ENCODE results near the gene CDON. TPM values are rescaled to one million over a fixed set of nuclear protein-coding genes. Genes with fewer than 3 reads are reported as not detected.

Gene CDON
- total and polyA plus RNA-seq, 4 donors, result 1.5 to 25.6 (median 9.9) TPM

DNA sequence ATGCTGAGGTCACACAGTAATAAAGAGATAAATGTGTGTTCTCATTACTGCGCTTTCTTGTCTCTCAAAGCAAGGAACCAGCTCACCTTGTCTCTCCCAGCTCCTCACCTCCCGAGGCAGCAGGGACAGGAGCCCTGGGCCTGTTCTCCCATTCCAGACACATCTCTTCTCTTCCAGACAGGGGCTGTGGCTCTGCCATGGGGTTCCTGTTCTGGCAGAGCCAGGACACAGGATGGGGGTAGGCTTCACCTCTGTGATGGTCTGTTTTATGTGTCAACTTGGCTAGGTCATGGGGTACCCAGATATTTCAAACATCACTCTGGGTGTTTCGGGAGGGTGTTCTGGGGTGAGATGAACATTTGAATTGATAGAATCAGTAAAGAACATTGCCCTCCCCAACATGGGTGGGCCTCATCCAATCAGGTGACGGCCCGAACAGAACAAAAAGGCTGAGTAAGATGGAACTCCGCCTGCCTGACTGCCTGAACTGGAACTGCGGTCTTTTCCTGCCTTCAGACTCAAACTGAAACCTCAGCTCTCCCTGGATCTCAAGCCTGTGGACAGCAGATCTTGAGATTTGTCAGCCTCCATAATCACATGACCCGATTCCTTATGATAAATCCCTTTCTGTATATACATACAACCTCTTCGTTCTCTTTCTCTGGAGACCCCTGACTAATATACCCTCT, 118.9 kb downstream of the CDON start:
- no peaks in the 10 kb centered on the region for H3K9me3 ChIP-seq (ENCODE audit: control insufficient read depth in 4 of 4, insufficient read depth in 3 of 4, low read length in 3 of 4)
- H3K4me3 ChIP-seq, result no peak overlapping the region
- 84 to 90% methylated on average over 9 of the region's 9 CpGs for WGBS, 2 donors
- no peak overlapping the region for H3K27ac ChIP-seq (ENCODE audit: low read depth in 1 of 2, low read length in 1 of 2)
- H3K4me1 ChIP-seq (ENCODE audit: control insufficient read depth in 5 of 5, insufficient read depth in 5 of 5, low read length in 5 of 5), result no peaks in the 10 kb centered on the region
- DNase-seq (no peak), ATAC-seq (ENCODE audit: insufficient read depth, low FRiP score) (no peak)
- H3K36me3 ChIP-seq (ENCODE audit: control insufficient read depth in 4 of 4, insufficient read depth in 4 of 4, low read length in 4 of 4), result no peaks in the 10 kb centered on the region
- H3K9ac ChIP-seq (ENCODE audit: insufficient read depth in 1 of 2, low read length in 2 of 2), result no peak overlapping the region
- H3K27me3 ChIP-seq (ENCODE audit: control insufficient read depth in 3 of 3, insufficient read depth in 3 of 3, low read length in 2 of 3), result peaks cover 0 to 8% (median 0%) of the 10 kb centered on the region in 3 donors
- TF ChIP-seq, protein P1, sequence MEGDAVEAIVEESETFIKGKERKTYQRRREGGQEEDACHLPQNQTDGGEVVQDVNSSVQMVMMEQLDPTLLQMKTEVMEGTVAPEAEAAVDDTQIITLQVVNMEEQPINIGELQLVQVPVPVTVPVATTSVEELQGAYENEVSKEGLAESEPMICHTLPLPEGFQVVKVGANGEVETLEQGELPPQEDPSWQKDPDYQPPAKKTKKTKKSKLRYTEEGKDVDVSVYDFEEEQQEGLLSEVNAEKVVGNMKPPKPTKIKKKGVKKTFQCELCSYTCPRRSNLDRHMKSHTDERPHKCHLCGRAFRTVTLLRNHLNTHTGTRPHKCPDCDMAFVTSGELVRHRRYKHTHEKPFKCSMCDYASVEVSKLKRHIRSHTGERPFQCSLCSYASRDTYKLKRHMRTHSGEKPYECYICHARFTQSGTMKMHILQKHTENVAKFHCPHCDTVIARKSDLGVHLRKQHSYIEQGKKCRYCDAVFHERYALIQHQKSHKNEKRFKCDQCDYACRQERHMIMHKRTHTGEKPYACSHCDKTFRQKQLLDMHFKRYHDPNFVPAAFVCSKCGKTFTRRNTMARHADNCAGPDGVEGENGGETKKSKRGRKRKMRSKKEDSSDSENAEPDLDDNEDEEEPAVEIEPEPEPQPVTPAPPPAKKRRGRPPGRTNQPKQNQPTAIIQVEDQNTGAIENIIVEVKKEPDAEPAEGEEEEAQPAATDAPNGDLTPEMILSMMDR (IDR thresholded peaks at IDR 0.05; ENCODE audit: control extremely low read depth, extremely low read depth), result no peak

GRCh38 chr11:125942771-125943428, 119.8 kb downstream of the CDON start:
- no peak overlapping the region for H3K4me3 ChIP-seq
- no peaks in the 10 kb centered on the region for H3K36me3 ChIP-seq (ENCODE audit: control insufficient read depth in 4 of 4, insufficient read depth in 4 of 4, low read length in 4 of 4)
- no peak overlapping the region for H3K27ac ChIP-seq (ENCODE audit: low read depth in 1 of 2, low read length in 1 of 2)
- peaks cover 0 to 8% (median 0%) of the 10 kb centered on the region in 3 donors for H3K27me3 ChIP-seq (ENCODE audit: control insufficient read depth in 3 of 3, insufficient read depth in 3 of 3, low read length in 2 of 3)
- H3K9me3 ChIP-seq (ENCODE audit: control insufficient read depth in 4 of 4, insufficient read depth in 3 of 4, low read length in 3 of 4), result no peaks in the 10 kb centered on the region
- TF ChIP-seq, protein P1 (IDR thresholded peaks at IDR 0.05; ENCODE audit: control extremely low read depth, extremely low read depth), result no peak
- H3K9ac ChIP-seq (ENCODE audit: insufficient read depth in 1 of 2, low read length in 2 of 2), result no peak overlapping the region
- no peak for DNase-seq
- H3K4me1 ChIP-seq (ENCODE audit: control insufficient read depth in 5 of 5, insufficient read depth in 5 of 5, low read length in 5 of 5), result peaks cover 0 to 4% (median 0%) of the 10 kb centered on the region in 5 donors
- ATAC-seq (ENCODE audit: insufficient read depth, low FRiP score), result no peak
- WGBS, 2 donors, result 91 to 94% methylated on average over 12 of the region's 12 CpGs

DNA sequence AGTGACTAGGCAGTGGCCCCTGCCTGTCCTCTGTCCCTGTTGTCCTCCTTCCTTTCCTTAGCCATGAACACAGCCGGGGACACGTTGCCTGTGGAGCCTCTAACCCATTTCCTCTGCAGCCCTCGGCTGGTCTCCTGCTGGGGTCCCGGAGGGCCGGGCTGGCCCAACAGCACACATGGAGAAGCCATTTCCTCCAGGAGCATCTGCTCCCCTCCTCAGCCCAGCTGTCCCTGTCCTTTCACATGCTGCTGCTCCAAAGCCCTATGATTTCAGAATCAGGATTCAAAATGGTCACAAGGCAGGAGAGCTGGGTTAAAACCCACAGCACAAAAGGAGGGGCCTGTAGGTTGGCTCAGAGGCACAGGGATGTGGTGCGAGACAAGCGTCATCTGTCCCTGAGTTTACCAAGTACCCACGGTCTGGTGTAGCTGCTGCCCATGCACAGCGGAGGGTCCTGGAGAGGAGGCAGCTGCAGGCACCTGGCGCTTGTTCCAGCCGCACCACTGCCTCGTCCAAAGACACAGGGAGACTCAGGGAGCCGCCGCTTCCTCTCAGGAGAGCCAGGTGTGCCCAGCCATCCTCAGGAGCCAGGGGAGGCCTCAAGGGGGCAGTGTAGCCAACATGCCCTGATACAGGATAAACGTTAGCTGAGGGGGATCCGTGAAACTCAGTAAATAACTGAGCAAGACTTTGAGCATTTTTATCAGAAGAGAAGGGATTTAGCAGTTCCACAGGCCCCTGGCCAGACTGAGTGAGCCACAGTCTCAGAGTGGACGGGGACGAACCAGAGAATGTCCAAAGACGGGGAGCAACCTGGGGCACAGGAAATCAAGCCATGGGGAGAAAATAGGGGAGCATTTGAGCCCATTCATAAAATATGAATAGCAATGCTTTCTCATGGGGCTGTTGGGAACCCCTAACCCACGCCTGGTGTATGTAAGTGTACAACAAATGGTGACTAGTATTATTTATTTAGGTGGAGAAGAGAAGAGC, 120.8 kb downstream of the CDON start:
- H3K36me3 ChIP-seq (ENCODE audit: control insufficient read depth in 4 of 4, insufficient read depth in 4 of 4, low read length in 4 of 4), result no peaks in the 10 kb centered on the region
- peaks cover 0 to 4% (median 0%) of the 10 kb centered on the region in 5 donors for H3K4me1 ChIP-seq (ENCODE audit: control insufficient read depth in 5 of 5, insufficient read depth in 5 of 5, low read length in 5 of 5)
- no peak overlapping the region for H3K27ac ChIP-seq (ENCODE audit: low read depth in 1 of 2, low read length in 1 of 2)
- peaks cover 0 to 8% (median 0%) of the 10 kb centered on the region in 3 donors for H3K27me3 ChIP-seq (ENCODE audit: control insufficient read depth in 3 of 3, insufficient read depth in 3 of 3, low read length in 2 of 3)
- H3K9me3 ChIP-seq (ENCODE audit: control insufficient read depth in 4 of 4, insufficient read depth in 3 of 4, low read length in 3 of 4), result no peaks in the 10 kb centered on the region
- no peak for ATAC-seq (ENCODE audit: insufficient read depth, low FRiP score)
- H3K4me3 ChIP-seq, result no peak overlapping the region
- TF ChIP-seq, protein P1 (IDR thresholded peaks at IDR 0.05; ENCODE audit: control extremely low read depth, extremely low read depth), result peak; percentile 22
- 34 to 36% methylated on average over 20 of the region's 20 CpGs for WGBS, 2 donors
- no peak overlapping the region for H3K9ac ChIP-seq (ENCODE audit: insufficient read depth in 1 of 2, low read length in 2 of 2)
- peak; percentile 28 to 41 (median 41) for DNase-seq

All from lung (tissue), 12 donors.